ENCODE results near the gene CRAT. TPM values are rescaled to one million over a fixed set of nuclear protein-coding genes. Genes with fewer than 3 reads are reported as not detected.

Gene CRAT
- total and polyA plus RNA-seq, 2 donors from 2014 or later: 32.3 to 76.8 TPM

DNA sequence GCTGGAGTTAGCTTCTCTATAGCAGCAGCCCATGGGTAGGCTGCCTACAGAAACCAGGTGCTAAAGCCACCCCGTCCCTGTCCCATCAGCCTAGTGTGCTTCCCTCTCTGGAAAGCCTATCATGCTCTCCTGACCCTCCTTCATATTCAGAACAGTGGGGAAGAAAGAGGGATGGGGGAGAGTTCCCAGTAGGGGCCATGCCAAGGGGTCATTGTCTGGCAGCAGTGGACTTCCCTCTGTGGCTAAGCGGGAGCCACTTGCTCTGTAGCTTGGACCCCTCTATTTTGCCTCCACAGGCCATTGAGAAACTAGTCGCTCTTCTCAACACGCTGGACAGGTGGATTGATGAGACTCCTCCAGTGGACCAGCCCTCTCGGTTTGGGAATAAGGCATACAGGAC lies 18.1 kb upstream of the CRAT start:
- Histone ChIP-seq H3K27ac (ENCODE audit: low read depth in 2 of 2, low read length in 2 of 2) (no peak overlapping the region), H3K27me3 (ENCODE audit: control insufficient read depth, insufficient read depth, low read length) (no peaks in the 10 kb centered on the region), H3K9ac (ENCODE audit: low read length in 3 of 3) (no peak overlapping the region), H3K9me3 (ENCODE audit: control insufficient read depth in 2 of 3, insufficient read depth in 1 of 3, low read length in 3 of 3) (no peaks in the 10 kb centered on the region), H3K36me3 (ENCODE audit: control insufficient read depth in 2 of 3, insufficient read depth in 3 of 3, low read length in 3 of 3) (peaks cover 3 to 33% (median 17%) of the 10 kb centered on the region in 3 donors), H3K4me3 (ENCODE audit: low read length in 3 of 3) (no peak overlapping the region), H3K4me1 (ENCODE audit: control insufficient read depth in 2 of 3, insufficient read depth in 2 of 3, low read depth in 1 of 3, low read length in 3 of 3) (peaks cover 0 to 6% (median 0%) of the 10 kb centered on the region in 3 donors)
- intact Hi-C loops (cut with DNase I): loop anchor here (10.0 kb wide), 1 partner anchor 656 kb away; no protein-coding TSS in a partner anchor
- peak in 1 of 5 donors; percentile 29 for DNase-seq
- FAIRE-seq: no peak
- no peak for TF ChIP-seq CTCF (IDR thresholded peaks at IDR 0.05; ENCODE audit: borderline replicate concordance, extremely low read depth, insufficient read depth)

- FAIRE-seq (no peak), DNase-seq (peak in 3 of 5 donors; percentile 29 to 44 (median 31))
- H3K9me3 ChIP-seq (ENCODE audit: control insufficient read depth in 2 of 3, insufficient read depth in 1 of 3, low read length in 3 of 3): no peaks in the 10 kb centered on the region
- H3K27me3 ChIP-seq (ENCODE audit: control insufficient read depth, insufficient read depth, low read length): no peaks in the 10 kb centered on the region
- no peak overlapping the region for H3K4me3 ChIP-seq (ENCODE audit: low read length in 3 of 3)
- H3K9ac ChIP-seq (ENCODE audit: low read length in 3 of 3): no peak overlapping the region
- peaks cover 0 to 6% (median 0%) of the 10 kb centered on the region in 3 donors for H3K4me1 ChIP-seq (ENCODE audit: control insufficient read depth in 2 of 3, insufficient read depth in 2 of 3, low read depth in 1 of 3, low read length in 3 of 3)
- intact Hi-C loops (cut with DNase I): loop anchor here (10.0 kb wide), 1 partner anchor 658 kb away; no protein-coding TSS in a partner anchor
- no peak for TF ChIP-seq CTCF (IDR thresholded peaks at IDR 0.05; ENCODE audit: borderline replicate concordance, extremely low read depth, insufficient read depth)
- peaks cover 0 to 24% (median 16%) of the 10 kb centered on the region in 3 donors for H3K36me3 ChIP-seq (ENCODE audit: control insufficient read depth in 2 of 3, insufficient read depth in 3 of 3, low read length in 3 of 3)
- H3K27ac ChIP-seq (ENCODE audit: low read depth in 2 of 2, low read length in 2 of 2): no peak overlapping the region
These were observed 16.4 kb upstream of the CRAT start for GRCh38 chr9:129126749-129127618.

- H3K27me3 ChIP-seq (ENCODE audit: control insufficient read depth, insufficient read depth, low read length): no peaks in the 10 kb centered on the region
- H3K9me3 ChIP-seq (ENCODE audit: control insufficient read depth in 2 of 3, insufficient read depth in 1 of 3, low read length in 3 of 3): no peaks in the 10 kb centered on the region
- H3K4me1 ChIP-seq (ENCODE audit: control insufficient read depth in 2 of 3, insufficient read depth in 2 of 3, low read depth in 1 of 3, low read length in 3 of 3): peaks cover 0 to 4% (median 0%) of the 10 kb centered on the region in 3 donors
- H3K36me3 ChIP-seq (ENCODE audit: control insufficient read depth in 2 of 3, insufficient read depth in 3 of 3, low read length in 3 of 3): peaks cover 0 to 33% (median 22%) of the 10 kb centered on the region in 3 donors
- FAIRE-seq (no peak), DNase-seq (no peak)
- no peak overlapping the region for H3K4me3 ChIP-seq (ENCODE audit: low read length in 3 of 3)
- no peak overlapping the region for H3K27ac ChIP-seq (ENCODE audit: low read depth in 2 of 2, low read length in 2 of 2)
- TF ChIP-seq CTCF (IDR thresholded peaks at IDR 0.05; ENCODE audit: borderline replicate concordance, extremely low read depth, insufficient read depth): no peak
- no peak overlapping the region for H3K9ac ChIP-seq (ENCODE audit: low read length in 3 of 3)
- intact Hi-C loops (cut with DNase I): loop anchor here (10.0 kb wide), 1 partner anchor 659 kb away; no protein-coding TSS in a partner anchor
These were observed 14.9 kb upstream of the CRAT start for GRCh38 chr9:129125478-129125877.

All from kidney (tissue), 14 donors.